H1 (cell line): ENCODE results near the gene MEIS2. TPM values are rescaled to one million over a fixed set of nuclear protein-coding genes. Genes with fewer than 3 reads are reported as not detected.

Experiments
- CTCF ChIA-PET: fragments of 300-600 bp; sonication (Branson Sonifier 250); formaldehyde crosslinking; loops from one replicate; lab custom pipeline; 2021; ENCODE audit not compliant: partially characterized antibody; lab: Charles Lee
- POLR2A ChIA-PET: fragments of 300-600 bp; sonication (Branson Sonifier 250); formaldehyde crosslinking; loops from one replicate; lab custom pipeline; 2021; ENCODE audit warnings: inconsistent platforms; ENCODE audit not compliant: partially characterized antibody; lab: Charles Lee
- DNase-seq, 2 experiments: peaks; one replicate each; pipeline versions ENCODE4 v3.0.0 to v3.0.0-alpha.2; 2010 to 2022; ENCODE audit warnings: low spot score in 2 of 2, low read depth in 1 of 2, mixed read lengths in 1 of 2
- FAIRE-seq: peaks from 2 replicates; lab custom pipeline; 2011; peaks lifted over from hg19 to GRCh38; lab: Jason Lieb, UNC
- H2AFZ ChIP-seq: 2 replicates; pipeline ENCODE4 v1.8.1; 2012; ENCODE audit warnings: low read length, inconsistent platforms
- H2AK5ac ChIP-seq: 2 replicates; pipeline ENCODE4 v1.6.1; 2013; ENCODE audit warnings: low read depth, low read length
- H2BK120ac ChIP-seq: replicated peaks from 2 replicates; pipeline ENCODE3; 2013; ENCODE audit warnings: low read depth, low read length, inconsistent platforms
- H2BK12ac ChIP-seq: 2 replicates; pipeline ENCODE4 v1.6.1; 2013; ENCODE audit warnings: low read depth, low read length
- H2BK15ac ChIP-seq: 2 replicates; pipeline ENCODE4 v1.6.1; 2013; ENCODE audit warnings: low read length
- H2BK20ac ChIP-seq: 2 replicates; pipeline ENCODE4 v1.6.1; 2013; ENCODE audit warnings: low read length
- H2BK5ac ChIP-seq: 2 replicates; pipeline ENCODE4 v1.6.1; 2013; ENCODE audit warnings: low read depth, low read length
- H3K14ac ChIP-seq: 2 replicates; pipeline ENCODE4 v1.6.1; 2013; ENCODE audit warnings: inconsistent platforms; ENCODE audit not compliant: insufficient read length
- H3K18ac ChIP-seq: 2 replicates; pipeline ENCODE4 v1.6.1; 2013; ENCODE audit warnings: low read length; ENCODE audit errors: extremely low read depth
- H3K23ac ChIP-seq: 2 replicates; pipeline ENCODE4 v1.6.1; 2013; ENCODE audit warnings: inconsistent platforms; ENCODE audit not compliant: insufficient read length
- H3K23me2 ChIP-seq: 2 replicates; pipeline ENCODE4 v1.6.1; 2013; ENCODE audit warnings: low read depth, low read length
- H3K27ac ChIP-seq: 2 replicates; pipeline ENCODE4 v1.6.1; 2011; ENCODE audit warnings: low read depth, low read length, inconsistent platforms
- H3K27me3 ChIP-seq, 4 experiments: replicated peaks in 1 of 4; 1 replicate in 1 of 4; 2 replicates in 3 of 4; pipeline versions ENCODE4 v1.6.1 to v1.8.1; 2011 to 2013; ENCODE audit warnings: low read length in 3 of 4, mild to moderate bottlenecking in 3 of 4, inconsistent platforms in 2 of 4, mixed read lengths in 2 of 4, moderate library complexity in 1 of 4; ENCODE audit not compliant: control insufficient read depth in 3 of 4, insufficient read depth in 3 of 4; ENCODE audit errors: extremely low read depth in 1 of 4
- H3K36me3 ChIP-seq, 4 experiments: 2 replicates each; pipeline versions ENCODE4 v1.6.1 to v1.8.1; 2011 to 2013; ENCODE audit warnings: mild to moderate bottlenecking in 4 of 4, low read length in 3 of 4, moderate library complexity in 2 of 4, control low read depth in 1 of 4, inconsistent platforms in 1 of 4; ENCODE audit not compliant: insufficient read depth in 4 of 4, control insufficient read depth in 2 of 4
- H3K4ac ChIP-seq: replicated peaks from 2 replicates; pipeline ENCODE3; 2013; ENCODE audit warnings: low read length, low read depth, mixed read lengths, inconsistent platforms; ENCODE audit not compliant: insufficient read length
- H3K4me1 ChIP-seq, 4 experiments: replicated peaks in 1 of 4; 1 replicate in 1 of 4; 2 replicates in 3 of 4; pipeline versions ENCODE4 v1.6.1 to v1.8.1; 2011 to 2013; ENCODE audit warnings: low read length in 3 of 4, inconsistent platforms in 2 of 4, mixed read lengths in 1 of 4; ENCODE audit not compliant: insufficient read depth in 4 of 4, control insufficient read depth in 3 of 4
- H3K4me2 ChIP-seq, 2 experiments: 2 replicates each; pipeline versions ENCODE4 v1.6.1 to v1.8.1; 2011 to 2013; ENCODE audit warnings: low read depth in 2 of 2, low read length in 2 of 2, control low read depth in 1 of 2, inconsistent platforms in 1 of 2, mild to moderate bottlenecking in 1 of 2; ENCODE audit not compliant: insufficient read depth in 1 of 2
- H3K4me3 ChIP-seq, 4 experiments: fragments of 200-600, 300-600 bp in 1 of 4; sonication (generic), shearing (Covaris generic), sonication (Bioruptor Twin) in 1 of 4; 2 replicates each; pipeline versions ENCODE4 v1.5.1 to v1.8.1; 2011 to 2016; ENCODE audit warnings: low read length in 4 of 4, low read depth in 3 of 4, control low read depth in 2 of 4, inconsistent platforms in 2 of 4, mild to moderate bottlenecking in 2 of 4, mixed read lengths in 1 of 4, moderate library complexity in 1 of 4; ENCODE audit not compliant: insufficient read depth in 2 of 4; ENCODE audit errors: extremely low read depth in 1 of 4
- H3K56ac ChIP-seq: replicated peaks from 2 replicates; pipeline ENCODE3; 2013; ENCODE audit warnings: low read depth, mild to moderate bottlenecking, mixed read lengths, low read length, inconsistent platforms; ENCODE audit not compliant: insufficient read length
- H3K79me1 ChIP-seq: 2 replicates; pipeline ENCODE4 v1.6.1; 2013; ENCODE audit warnings: low read depth, low read length, control low read depth
- H3K79me2 ChIP-seq, 2 experiments: 2 replicates each; pipeline versions ENCODE4 v1.6.1 to v1.8.1; 2012 to 2013; ENCODE audit warnings: low read length in 2 of 2, mild to moderate bottlenecking in 2 of 2, inconsistent platforms in 1 of 2; ENCODE audit not compliant: insufficient read depth in 2 of 2, control insufficient read depth in 1 of 2
- H3K9ac ChIP-seq, 4 experiments: replicated peaks in 1 of 4; 1 replicate in 1 of 4; 2 replicates in 3 of 4; pipeline versions ENCODE4 v1.6.1 to v1.8.1; 2011 to 2013; ENCODE audit warnings: low read depth in 3 of 4, low read length in 3 of 4, control low read depth in 2 of 4, mild to moderate bottlenecking in 2 of 4, moderate library complexity in 2 of 4, inconsistent platforms in 1 of 4; ENCODE audit errors: extremely low read depth in 1 of 4
- H3K9me3 ChIP-seq, 2 experiments: 2 replicates each; pipeline versions ENCODE4 v1.6.1 to v1.8.1; 2012 to 2013; ENCODE audit warnings: mild to moderate bottlenecking in 2 of 2, moderate library complexity in 2 of 2, control low read depth in 1 of 2, inconsistent platforms in 1 of 2, low read depth in 1 of 2, low read length in 1 of 2, mixed read lengths in 1 of 2; ENCODE audit not compliant: insufficient read depth in 2 of 2
- H4K20me1 ChIP-seq, 2 experiments: replicated peaks in 1 of 2; 2 replicates each; pipeline versions ENCODE3 to v1.8.1; 2011 to 2013; ENCODE audit warnings: inconsistent platforms in 2 of 2, low read length in 2 of 2, mild to moderate bottlenecking in 1 of 2; ENCODE audit not compliant: insufficient read depth in 2 of 2, control insufficient read depth in 1 of 2
- H4K5ac ChIP-seq: 2 replicates; pipeline ENCODE4 v1.6.1; 2013; ENCODE audit warnings: low read length, low read depth, mixed read lengths, inconsistent platforms; ENCODE audit not compliant: insufficient read length
- H4K8ac ChIP-seq: 2 replicates; pipeline ENCODE4 v1.8.0; 2013; ENCODE audit warnings: mild to moderate bottlenecking, moderate library complexity, low read length, inconsistent platforms; ENCODE audit not compliant: insufficient read depth; ENCODE audit errors: extremely low read depth
- H4K91ac ChIP-seq: replicated peaks from 2 replicates; pipeline ENCODE3; 2013; ENCODE audit warnings: low read length, mixed read lengths, inconsistent platforms; ENCODE audit not compliant: insufficient read length
- EGR1 ChIP-seq: IDR thresholded peaks from 2 replicates; pipeline ENCODE4 v1.6.1; 2011; ENCODE audit warnings: low read depth, low read length, borderline replicate concordance
- RAD21 ChIP-seq, 2 experiments: IDR thresholded peaks in 1 of 2; conservative IDR thresholded peaks in 1 of 2; 2 replicates each; pipeline ENCODE4 v1.6.1; 2011; ENCODE audit warnings: low read depth in 2 of 2, low read length in 2 of 2, improper control_type of control experiment in 1 of 2, inconsistent platforms in 1 of 2, mild to moderate bottlenecking in 1 of 2, moderate library complexity in 1 of 2
- WGBS, 2 experiments: shearing (Covaris generic) in 1 of 2; methylation state at CpG; one replicate each; pipeline versions ENCODE4 v1.1.6 to v1.1.7; 2013 to 2015; ENCODE audit warnings: low lambda C conversion rate in 2 of 2, mixed read lengths in 2 of 2, inconsistent platforms in 1 of 2, low coverage in 1 of 2, missing lambda C conversion rate in 1 of 2; ENCODE audit not compliant: insufficient replicate concordance in 2 of 2, insufficient coverage in 1 of 2, insufficient read length in 1 of 2; ENCODE audit errors: extremely low coverage in 1 of 2, missing lambda C conversion rate in 1 of 2; 5-methylcytosine and 5-hydroxymethylcytosine counted together
- polyA plus RNA-seq, 7 experiments: library from polyadenylated mRNA; depleted of rRNA in 3 of 7; stranded (reverse) in 5 of 7; unstranded in 2 of 7; fragments of >200 nt in 5 of 7; fragments of 200-250 nt in 2 of 7; gene quantifications; 1 replicate in 5 of 7; 2 replicates in 1 of 7; 4 replicates in 1 of 7; pipeline versions ENCODE4 v1.2.1 to v1.2.3, GENCODE V29; 2011 to 2013; ENCODE audit warnings: missing spikeins in 2 of 7, mixed read lengths in 2 of 7
- total RNA-seq: library from RNA; stranded (reverse); fragmentation: NEBNext Ultra II Directional; extraction: Animal tissue kit (Norgen Biotek cat#: 25700); gene quantifications from 2 replicates; pipeline ENCODE4 v1.2.1, GENCODE V29; 2021

The MEIS2 gene
- total and polyA plus RNA-seq, 2 of the 8 experiments (the other 6 are each of a cell fraction or from before 2014, with no cell fraction given), result 0.22 to 1.2 TPM

GRCh38 chr15:37008205-37008604 lies 92.1 kb downstream of the MEIS2 start:
- H3K4me2 ChIP-seq, result no peak overlapping the region
- H3K23ac ChIP-seq, result no peak overlapping the region
- no peaks in the 10 kb centered on the region for H3K23me2 ChIP-seq
- no peak overlapping the region for H3K27ac ChIP-seq
- H3K36me3 ChIP-seq, result no peaks in the 10 kb centered on the region
- H3K9me3 ChIP-seq, result no peaks in the 10 kb centered on the region
- no peak overlapping the region for H2AK5ac ChIP-seq
- no peaks in the 10 kb centered on the region for H3K4me1 ChIP-seq
- DNase-seq (no peak), FAIRE-seq (no peak)
- H2BK120ac ChIP-seq, result no peak overlapping the region
- H2AFZ ChIP-seq, result no peak overlapping the region
- no peak overlapping the region for H2BK15ac ChIP-seq
- H3K4me3 ChIP-seq, result no peak overlapping the region
- no peak overlapping the region for H3K18ac ChIP-seq
- no peak overlapping the region for H3K56ac ChIP-seq
- TF ChIP-seq RAD21 (IDR thresholded peaks at IDR 0.05 in 1 of 2, conservative IDR thresholded peaks at IDR 0.05 in 1 of 2; ENCODE audit: low read depth in 2 of 2, low read length in 2 of 2) (no peak), EGR1 (no peak)
- H2BK5ac ChIP-seq, result no peak overlapping the region
- 89% methylated on average over 3 of the region's 3 CpGs; no CpG with 5 or more reads in 1 of the 2 experiments for WGBS, 2 experiments
- no peaks in the 10 kb centered on the region for H4K20me1 ChIP-seq
- no peak overlapping the region for H3K4ac ChIP-seq
- no peak overlapping the region for H3K9ac ChIP-seq
- no peak overlapping the region for H3K14ac ChIP-seq
- H3K27me3 ChIP-seq, result no peaks in the 10 kb centered on the region
- no peak overlapping the region for H4K8ac ChIP-seq
- no peak overlapping the region for H4K91ac ChIP-seq
- H3K79me1 ChIP-seq, result no peaks in the 10 kb centered on the region
- ChIA-PET POLR2A (no interaction called here), CTCF (no interaction called here)
- no peak overlapping the region for H2BK12ac ChIP-seq
- H2BK20ac ChIP-seq, result no peak overlapping the region
- H3K79me2 ChIP-seq, result no peaks in the 10 kb centered on the region
- no peak overlapping the region for H4K5ac ChIP-seq
